ENCODE results near the gene COL15A1.

The COL15A1 gene

DNA sequence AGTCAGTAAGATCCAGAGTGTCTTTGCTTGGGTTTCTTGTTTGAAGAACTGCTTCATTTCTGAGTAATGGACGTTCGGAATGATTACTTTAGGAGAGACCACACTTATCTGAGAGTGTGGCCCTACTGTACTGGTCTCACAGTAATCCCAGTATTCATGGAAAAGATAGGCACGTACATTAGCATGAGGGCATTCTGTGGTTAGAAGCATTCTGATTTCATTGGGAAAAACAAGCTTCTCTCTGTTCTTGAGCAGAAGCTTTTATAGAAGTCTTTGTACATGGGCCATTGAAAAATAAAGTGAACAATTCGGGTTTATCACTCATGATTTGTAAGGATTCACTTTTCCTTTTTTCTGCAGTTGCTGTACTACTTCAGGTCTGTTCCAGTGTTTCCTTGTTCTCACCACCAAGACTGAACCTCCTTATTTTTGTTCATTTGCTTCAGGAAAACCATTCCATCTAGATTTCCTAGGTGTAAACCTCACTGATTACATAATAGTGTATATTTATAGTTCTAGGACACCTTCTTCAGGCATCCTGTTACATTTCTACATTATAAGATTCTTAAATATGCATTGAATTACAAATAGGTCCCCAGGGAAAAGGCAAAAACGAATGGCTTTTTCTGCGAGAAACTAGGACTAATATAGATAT is 171.3 kb downstream of the COL15A1 start:
- no peak overlapping the region for H4K8ac ChIP-seq (ENCODE audit: low read depth, low read length)
- no peak overlapping the region for H3K23ac ChIP-seq (ENCODE audit: low read length)
- no peak overlapping the region for H2AK5ac ChIP-seq (ENCODE audit: low read length)
- no peak overlapping the region for H3K56ac ChIP-seq (ENCODE audit: low read length)
- no peak overlapping the region for H4K5ac ChIP-seq (ENCODE audit: low read length)
- peaks cover 18% of the 10 kb centered on the region for H3K79me1 ChIP-seq (ENCODE audit: low read length)
- H3K4ac ChIP-seq (ENCODE audit: low read depth, low read length) = no peak overlapping the region
- H3K27ac ChIP-seq (ENCODE audit: low read depth, low read length) = no peak overlapping the region
- no peak overlapping the region for H3K4me2 ChIP-seq (ENCODE audit: low read length)
- no peak overlapping the region for H2BK5ac ChIP-seq (ENCODE audit: low read length)
- no CpG with 5 or more reads among the region's 6 CpGs for WGBS (ENCODE audit: extremely low coverage, insufficient coverage, low lambda C conversion rate)
- H3K79me2 ChIP-seq (ENCODE audit: control insufficient read depth, insufficient read depth, low read length) = peaks cover 41% of the 10 kb centered on the region
- no peak overlapping the region for H2BK120ac ChIP-seq (ENCODE audit: low read depth, low read length)
- no peak overlapping the region for H3K9ac ChIP-seq (ENCODE audit: low read length)
- no peak overlapping the region for H3K4me3 ChIP-seq (ENCODE audit: low read length)
- H2BK15ac ChIP-seq (replicated peaks; ENCODE audit: low read depth) = no peak overlapping the region
- no peak for DNase-seq
- no peaks in the 10 kb centered on the region for H3K36me3 ChIP-seq (ENCODE audit: control insufficient read depth, insufficient read depth, low read length)
- H3K27me3 ChIP-seq (ENCODE audit: insufficient read depth, low read length, poor library complexity) = no peaks in the 10 kb centered on the region
- no peaks in the 10 kb centered on the region for H3K4me1 ChIP-seq (ENCODE audit: control insufficient read depth, low read depth, low read length)
- no peak overlapping the region for H3K18ac ChIP-seq (ENCODE audit: low read length)

- Histone ChIP-seq H3K18ac (ENCODE audit: low read length) (no peak overlapping the region), H2BK15ac (replicated peaks; ENCODE audit: low read depth) (no peak overlapping the region), H3K27ac (ENCODE audit: low read depth, low read length) (no peak overlapping the region), H3K79me1 (ENCODE audit: low read length) (peaks cover 15% of the 10 kb centered on the region), H2BK120ac (ENCODE audit: low read depth, low read length) (no peak overlapping the region), H3K4me3 (ENCODE audit: low read length) (no peak overlapping the region), H2AK5ac (ENCODE audit: low read length) (no peak overlapping the region), H3K27me3 (ENCODE audit: insufficient read depth, low read length, poor library complexity) (no peaks in the 10 kb centered on the region), H2BK5ac (ENCODE audit: low read length) (no peak overlapping the region), H3K56ac (ENCODE audit: low read length) (no peak overlapping the region), H3K4me2 (ENCODE audit: low read length) (no peak overlapping the region), H3K79me2 (ENCODE audit: control insufficient read depth, insufficient read depth, low read length) (peaks cover 39% of the 10 kb centered on the region), H3K4ac (ENCODE audit: low read depth, low read length) (no peak overlapping the region), H4K8ac (ENCODE audit: low read depth, low read length) (peak overlapping the region; percentile 57), H3K9ac (ENCODE audit: low read length) (no peak overlapping the region), H3K23ac (ENCODE audit: low read length) (no peak overlapping the region), H3K4me1 (ENCODE audit: control insufficient read depth, low read depth, low read length) (no peaks in the 10 kb centered on the region), H4K5ac (ENCODE audit: low read length) (no peak overlapping the region), H3K36me3 (ENCODE audit: control insufficient read depth, insufficient read depth, low read length) (no peaks in the 10 kb centered on the region)
- peak; percentile 19 for DNase-seq
- WGBS (ENCODE audit: extremely low coverage, insufficient coverage, low lambda C conversion rate) = no CpG with 5 or more reads among the region's 3 CpGs
Observed at GRCh38 chr9:99116003-99116411, 172.3 kb downstream of the COL15A1 start.

GRCh38 chr9:99118782-99119466 is 175.2 kb downstream of the COL15A1 start:
- no CpG with 5 or more reads among the region's 7 CpGs for WGBS (ENCODE audit: extremely low coverage, insufficient coverage, low lambda C conversion rate)
- Histone ChIP-seq H3K36me3 (ENCODE audit: control insufficient read depth, insufficient read depth, low read length) (no peaks in the 10 kb centered on the region), H2AK5ac (ENCODE audit: low read length) (no peak overlapping the region), H3K56ac (ENCODE audit: low read length) (no peak overlapping the region), H3K4me2 (ENCODE audit: low read length) (no peak overlapping the region), H4K8ac (ENCODE audit: low read depth, low read length) (no peak overlapping the region), H2BK5ac (ENCODE audit: low read length) (no peak overlapping the region), H3K79me2 (ENCODE audit: control insufficient read depth, insufficient read depth, low read length) (peaks cover 44% of the 10 kb centered on the region), H3K4me1 (ENCODE audit: control insufficient read depth, low read depth, low read length) (no peaks in the 10 kb centered on the region), H3K27me3 (ENCODE audit: insufficient read depth, low read length, poor library complexity) (no peaks in the 10 kb centered on the region), H3K4me3 (ENCODE audit: low read length) (no peak overlapping the region), H2BK15ac (replicated peaks; ENCODE audit: low read depth) (no peak overlapping the region), H2BK120ac (ENCODE audit: low read depth, low read length) (no peak overlapping the region), H3K27ac (ENCODE audit: low read depth, low read length) (no peak overlapping the region), H4K5ac (ENCODE audit: low read length) (no peak overlapping the region), H3K18ac (ENCODE audit: low read length) (no peak overlapping the region), H3K4ac (ENCODE audit: low read depth, low read length) (no peak overlapping the region), H3K23ac (ENCODE audit: low read length) (no peak overlapping the region), H3K9ac (ENCODE audit: low read length) (no peak overlapping the region), H3K79me1 (ENCODE audit: low read length) (peaks cover 15% of the 10 kb centered on the region)
- no peak for DNase-seq

DNA sequence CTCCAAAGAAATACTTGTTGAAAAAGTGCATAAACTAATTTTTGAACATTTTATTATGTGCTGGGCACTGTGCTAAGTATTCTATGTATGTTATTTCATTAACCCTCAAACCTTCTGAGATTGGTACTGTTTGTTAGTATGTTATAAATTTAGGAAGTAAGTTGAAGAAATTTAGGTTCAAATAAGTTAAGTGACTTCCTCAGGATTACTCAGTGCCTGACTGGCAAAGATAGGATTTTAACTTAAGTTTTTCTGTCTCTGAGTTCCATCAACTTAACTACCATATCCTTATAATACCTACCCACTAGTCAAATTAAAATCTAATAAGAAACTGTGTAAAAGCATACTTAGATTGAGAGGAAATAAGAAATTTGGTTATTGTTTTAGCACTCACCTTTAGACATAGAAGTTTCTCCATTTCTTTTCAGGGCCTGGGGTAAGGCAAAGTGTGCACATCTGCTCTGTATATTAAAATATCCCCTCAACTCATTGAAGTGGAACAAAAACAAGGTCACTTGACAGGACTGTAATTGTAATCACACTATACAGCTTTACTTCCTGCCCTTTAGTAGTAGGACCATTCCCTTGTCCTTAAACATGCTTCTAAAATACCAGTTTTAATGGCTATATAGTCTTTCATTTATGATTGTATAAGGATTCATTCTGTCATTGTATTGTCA is 176.4 kb downstream of the COL15A1 start:
- no peak for DNase-seq
- Histone ChIP-seq H3K36me3 (ENCODE audit: control insufficient read depth, insufficient read depth, low read length) (no peaks in the 10 kb centered on the region), H3K4ac (ENCODE audit: low read depth, low read length) (no peak overlapping the region), H2BK120ac (ENCODE audit: low read depth, low read length) (no peak overlapping the region), H3K27ac (ENCODE audit: low read depth, low read length) (no peak overlapping the region), H3K23ac (ENCODE audit: low read length) (no peak overlapping the region), H3K79me2 (ENCODE audit: control insufficient read depth, insufficient read depth, low read length) (peaks cover 40% of the 10 kb centered on the region), H3K4me2 (ENCODE audit: low read length) (no peak overlapping the region), H3K27me3 (ENCODE audit: insufficient read depth, low read length, poor library complexity) (no peaks in the 10 kb centered on the region), H2BK5ac (ENCODE audit: low read length) (no peak overlapping the region), H4K8ac (ENCODE audit: low read depth, low read length) (no peak overlapping the region), H3K4me1 (ENCODE audit: control insufficient read depth, low read depth, low read length) (no peaks in the 10 kb centered on the region), H2AK5ac (ENCODE audit: low read length) (no peak overlapping the region), H3K79me1 (ENCODE audit: low read length) (peaks cover 11% of the 10 kb centered on the region), H3K56ac (ENCODE audit: low read length) (no peak overlapping the region), H3K9ac (ENCODE audit: low read length) (no peak overlapping the region), H2BK15ac (replicated peaks; ENCODE audit: low read depth) (no peak overlapping the region), H3K18ac (ENCODE audit: low read length) (no peak overlapping the region), H4K5ac (ENCODE audit: low read length) (no peak overlapping the region), H3K4me3 (ENCODE audit: low read length) (no peak overlapping the region)

All from mesendoderm (in vitro differentiated cells).